Neural cell (in vitro differentiated cells): Measurements from ENCODE around the gene GRIN2C. TPM values are rescaled to one million over a fixed set of nuclear protein-coding genes. Genes with fewer than 3 reads are reported as not detected.

Experiments used
- H2AFZ ChIP-seq: fragments of 200-600, 300-800 bp; sonication (generic), shearing (Covaris generic); 2 replicates; pipeline ENCODE4 v1.6.0; 2014; ENCODE audit warnings: low read depth, mild to moderate bottlenecking, antibody characterized with exemption, low read length, moderate library complexity
- H3F3A ChIP-seq: fragments of 200-600 bp; shearing (Covaris generic); 2 replicates; pipeline ENCODE4 v1.6.1; 2016; ENCODE audit warnings: mild to moderate bottlenecking, moderate library complexity, mixed read lengths, antibody characterized with exemption, low read length; ENCODE audit not compliant: insufficient read depth, poor library complexity, severe bottlenecking
- H3K27ac ChIP-seq: fragments of 200-600, 300-800 bp; sonication (generic), shearing (Covaris generic); 2 replicates; pipeline ENCODE4 v1.5.1; 2014; ENCODE audit warnings: mild to moderate bottlenecking, low read length, moderate library complexity
- H3K27me3 ChIP-seq: fragments of 300-800, 200-600 bp; sonication (generic), shearing (Covaris generic); 2 replicates; pipeline ENCODE4 v1.6.0; 2014; ENCODE audit warnings: mild to moderate bottlenecking, low read depth, low read length, moderate library complexity; ENCODE audit not compliant: insufficient read depth
- H3K36me3 ChIP-seq: fragments of 300-800, 200-600 bp; sonication (generic), shearing (Covaris generic); 2 replicates; pipeline ENCODE4 v1.5.1; 2014; ENCODE audit warnings: mild to moderate bottlenecking, antibody characterized with exemption, low read length, moderate library complexity; ENCODE audit not compliant: insufficient read depth
- H3K4me2 ChIP-seq: fragments of 300-800, 200-600 bp; sonication (generic), shearing (Covaris generic); 2 replicates; pipeline ENCODE4 v1.6.0; 2014; ENCODE audit warnings: mild to moderate bottlenecking, low read length
- H3K4me3 ChIP-seq: fragments of 300-800, 200-600 bp; sonication (generic), shearing (Covaris generic); 2 replicates; pipeline ENCODE4 v1.5.1; 2014; ENCODE audit warnings: mild to moderate bottlenecking, low read length, moderate library complexity
- H3K79me2 ChIP-seq: fragments of 200-600 bp; shearing (Covaris generic); replicated peaks from 2 replicates; pipeline ENCODE4 v1.6.0; 2014; ENCODE audit warnings: mild to moderate bottlenecking, low read length, moderate library complexity; ENCODE audit not compliant: insufficient read depth
- H3K9ac ChIP-seq: fragments of 300-800, 200-600 bp; sonication (generic), shearing (Covaris generic); 2 replicates; pipeline ENCODE4 v1.6.1; 2016; ENCODE audit warnings: mild to moderate bottlenecking, low read length, mixed read lengths
- H3K9me2 ChIP-seq: fragments of 200-600 bp; shearing (Covaris generic); 2 replicates; pipeline ENCODE4 v1.6.1; 2016; ENCODE audit warnings: mild to moderate bottlenecking, low read length, mixed read lengths; ENCODE audit not compliant: insufficient read depth
- H3K9me3 ChIP-seq: fragments of 200-600, 300-800 bp; sonication (generic), shearing (Covaris generic); 2 replicates; pipeline ENCODE4 v1.6.1; 2016; ENCODE audit warnings: mild to moderate bottlenecking, mixed run types, low read length, moderate library complexity, mixed read lengths
- H4K20me1 ChIP-seq: fragments of 200-600 bp; shearing (Covaris generic); 2 replicates; pipeline ENCODE4 v1.6.1; 2016; ENCODE audit warnings: mild to moderate bottlenecking, mixed run types; ENCODE audit not compliant: insufficient read depth
- CTCF ChIP-seq: fragments of 450-650 bp; IDR thresholded peaks from 2 replicates; pipeline ENCODE4 v1.5.1; 2014; ENCODE audit warnings: antibody characterized with exemption, mild to moderate bottlenecking, moderate library complexity; ENCODE audit not compliant: poor library complexity, severe bottlenecking
- EP300 ChIP-seq: fragments of 450-650 bp; conservative IDR thresholded peaks from 2 replicates; pipeline ENCODE4 v1.6.1; 2014; ENCODE audit warnings: antibody characterized with exemption, mild to moderate bottlenecking, moderate library complexity; ENCODE audit not compliant: poor library complexity, severe bottlenecking
- EZH2 ChIP-seq: fragments of 200-600, 300-800 bp; shearing (Covaris generic), sonication (generic); IDR thresholded peaks from 2 replicates; pipeline ENCODE4 v1.6.1; 2014; ENCODE audit warnings: antibody characterized with exemption, low read length, borderline replicate concordance, mild to moderate bottlenecking; ENCODE audit not compliant: insufficient read depth, poor library complexity, severe bottlenecking
- MXI1 ChIP-seq: fragments of 450-650 bp; conservative IDR thresholded peaks from 2 replicates; pipeline ENCODE4 v1.6.1; 2014; ENCODE audit warnings: antibody characterized with exemption, mild to moderate bottlenecking; ENCODE audit not compliant: poor library complexity, severe bottlenecking
- POLR2AphosphoS5 ChIP-seq: IDR thresholded peaks from 2 replicates; pipeline ENCODE4 v1.6.1; 2012
- RAD21 ChIP-seq: fragments of 450-650 bp; conservative IDR thresholded peaks from 2 replicates; pipeline ENCODE4 v1.6.1; 2014; ENCODE audit warnings: antibody characterized with exemption, mild to moderate bottlenecking, moderate library complexity
- REST ChIP-seq: IDR thresholded peaks from 2 replicates; pipeline ENCODE4 v1.6.1; 2012; ENCODE audit warnings: borderline replicate concordance
- SMC3 ChIP-seq: fragments of 450-650 bp; conservative IDR thresholded peaks from 2 replicates; pipeline ENCODE4 v1.6.1; 2014; ENCODE audit warnings: antibody characterized with exemption, mild to moderate bottlenecking, moderate library complexity; ENCODE audit not compliant: poor library complexity
- TAF1 ChIP-seq: IDR thresholded peaks from 2 replicates; pipeline ENCODE4 v1.6.1; 2012; ENCODE audit warnings: low read depth
- polyA plus RNA-seq: library from polyadenylated mRNA; depleted of rRNA; stranded (reverse); fragments of >200 nt; gene quantifications from 2 replicates; pipeline ENCODE4 v1.2.3, GENCODE V29; 2014

The GRIN2C gene
- polyA plus RNA-seq, 1 donor from 2014 or later, result 0.04 TPM

- Histone ChIP-seq H3K9me2 (no peaks in the 10 kb centered on the region), H2AFZ (no peak overlapping the region), H3K36me3 (no peaks in the 10 kb centered on the region), H3F3A (no peaks in the 10 kb centered on the region), H4K20me1 (no peaks in the 10 kb centered on the region), H3K79me2 (no peaks in the 10 kb centered on the region), H3K4me2 (no peak overlapping the region), H3K4me3 (peak overlapping the region; percentile 65), H3K27me3 (peaks cover 56% of the 10 kb centered on the region), H3K27ac (no peak overlapping the region), H3K9ac (no peak overlapping the region), H3K9me3 (no peaks in the 10 kb centered on the region)
- no peak for TF ChIP-seq POLR2AphosphoS5
- no peak for TF ChIP-seq CTCF
- TF ChIP-seq MXI1, result no peak
- TF ChIP-seq EZH2, result no peak
- no peak for TF ChIP-seq REST
- no peak for TF ChIP-seq EP300
- no peak for TF ChIP-seq RAD21
- no peak for TF ChIP-seq SMC3
- no peak for TF ChIP-seq TAF1
Observed at GRCh38 chr17:74893936-74894671, 34.4 kb upstream of the GRIN2C start.

GRCh38 chr17:74892974-74893911, 33.6 kb upstream of the GRIN2C start, which contains the start of gene FADS6:
Gene FADS6 (minus strand): TSS chr17:74893633. CDS start chr17:74893595, 38 bp downstream.
- Histone ChIP-seq H3F3A (no peaks in the 10 kb centered on the region), H3K36me3 (no peaks in the 10 kb centered on the region), H3K27ac (no peak within 1 kb of the TSS), H4K20me1 (no peaks in the 10 kb centered on the region), H3K9ac (no peak within 1 kb of the TSS), H3K9me3 (no peaks in the 10 kb centered on the region), H3K9me2 (no peaks in the 10 kb centered on the region), H3K79me2 (no peaks in the 10 kb centered on the region), H2AFZ (no peak within 1 kb of the TSS), H3K4me3 (peak within 1 kb of the TSS; percentile 65), H3K4me2 (no peak within 1 kb of the TSS), H3K27me3 (peaks cover 56% of the 10 kb centered on the region)
- no peak for TF ChIP-seq CTCF
- TF ChIP-seq TAF1, result no peak
- no peak for TF ChIP-seq MXI1
- no peak for TF ChIP-seq REST
- no peak for TF ChIP-seq SMC3
- TF ChIP-seq POLR2AphosphoS5, result no peak
- TF ChIP-seq EZH2, result no peak
- TF ChIP-seq RAD21, result no peak
- TF ChIP-seq EP300, result no peak
